ENCODE data around the gene OR6Q1. TPM values are rescaled to one million over a fixed set of nuclear protein-coding genes. Genes with fewer than 3 reads are reported as not detected.

OR6Q1 gene
- total RNA-seq, 3 donors from 2014 or later, result not detected

DNA sequence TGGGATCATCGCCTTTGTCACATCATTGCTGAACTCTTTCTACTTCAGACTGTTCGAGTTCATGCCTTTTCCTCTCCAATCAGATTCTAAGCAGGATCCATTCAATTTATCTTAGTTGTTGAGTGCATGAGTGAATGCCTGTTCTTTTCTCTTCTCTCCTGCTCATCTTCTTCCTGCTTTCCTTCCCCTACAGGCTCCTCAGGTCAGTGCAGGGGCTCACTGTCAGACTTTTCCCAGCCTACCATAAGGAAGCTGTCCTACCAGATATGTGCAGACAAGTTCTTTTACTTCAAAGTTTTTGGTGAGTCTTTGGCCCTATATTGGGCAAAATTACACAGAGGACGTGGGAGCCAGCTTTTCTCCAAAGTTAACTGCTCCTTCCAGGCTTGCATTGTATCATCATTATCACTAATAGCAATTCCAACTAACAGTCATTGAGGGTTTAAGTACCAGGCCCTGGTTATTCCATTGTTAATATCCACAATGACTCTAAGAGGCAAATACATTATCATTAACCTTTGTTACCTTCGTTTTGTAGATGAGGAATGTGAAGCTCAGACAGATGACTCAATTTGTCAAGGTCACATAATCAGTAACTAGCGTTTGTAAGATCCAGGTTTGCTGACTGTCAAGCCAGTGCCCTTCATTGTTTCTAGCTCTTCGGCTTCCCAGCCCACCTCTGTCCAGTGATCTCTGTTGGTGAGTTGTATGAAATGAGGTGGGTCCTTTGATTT, 30.4 kb downstream of the OR6Q1 start:
- intact Hi-C loops (cut with DNase I; ENCODE audit: low total_unique reads), result no loop called here
- Histone ChIP-seq H3K9me3 (no peaks in the 10 kb centered on the region), H3K27me3 (no peaks in the 10 kb centered on the region), H3K27ac (no peak overlapping the region), H3K4me1 (no peaks in the 10 kb centered on the region), H3K4me3 (no peak overlapping the region), H3K36me3 (no peaks in the 10 kb centered on the region)
- TF ChIP-seq, protein P1, sequence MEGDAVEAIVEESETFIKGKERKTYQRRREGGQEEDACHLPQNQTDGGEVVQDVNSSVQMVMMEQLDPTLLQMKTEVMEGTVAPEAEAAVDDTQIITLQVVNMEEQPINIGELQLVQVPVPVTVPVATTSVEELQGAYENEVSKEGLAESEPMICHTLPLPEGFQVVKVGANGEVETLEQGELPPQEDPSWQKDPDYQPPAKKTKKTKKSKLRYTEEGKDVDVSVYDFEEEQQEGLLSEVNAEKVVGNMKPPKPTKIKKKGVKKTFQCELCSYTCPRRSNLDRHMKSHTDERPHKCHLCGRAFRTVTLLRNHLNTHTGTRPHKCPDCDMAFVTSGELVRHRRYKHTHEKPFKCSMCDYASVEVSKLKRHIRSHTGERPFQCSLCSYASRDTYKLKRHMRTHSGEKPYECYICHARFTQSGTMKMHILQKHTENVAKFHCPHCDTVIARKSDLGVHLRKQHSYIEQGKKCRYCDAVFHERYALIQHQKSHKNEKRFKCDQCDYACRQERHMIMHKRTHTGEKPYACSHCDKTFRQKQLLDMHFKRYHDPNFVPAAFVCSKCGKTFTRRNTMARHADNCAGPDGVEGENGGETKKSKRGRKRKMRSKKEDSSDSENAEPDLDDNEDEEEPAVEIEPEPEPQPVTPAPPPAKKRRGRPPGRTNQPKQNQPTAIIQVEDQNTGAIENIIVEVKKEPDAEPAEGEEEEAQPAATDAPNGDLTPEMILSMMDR (IDR thresholded peaks at IDR 0.05), result no peak
- TF ChIP-seq POLR2AphosphoS5 (IDR thresholded peaks at IDR 0.05) (no peak), POLR2A (IDR thresholded peaks at IDR 0.05) (no peak)
- no peak for DNase-seq (ENCODE audit: low spot score in 2 of 2)

DNA sequence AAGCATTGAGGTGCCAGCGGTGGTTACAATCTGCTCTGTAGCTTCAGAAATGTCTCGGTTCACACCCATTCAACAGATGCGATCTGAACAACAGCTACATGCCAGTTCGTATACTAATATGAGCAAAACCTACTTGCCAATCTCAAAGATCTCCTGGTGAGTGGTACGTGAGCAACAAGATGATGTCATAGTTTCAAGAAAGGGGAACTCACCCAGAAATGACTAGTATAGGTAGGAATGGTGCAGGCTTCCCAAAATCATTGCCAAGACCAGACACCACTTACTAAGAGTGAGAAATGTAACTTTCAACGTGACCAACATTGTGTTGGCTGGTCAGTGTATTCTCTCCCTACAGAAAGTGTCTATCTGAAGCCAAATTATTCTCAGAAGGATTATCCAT, 31.1 kb downstream of the OR6Q1 start:
- TF ChIP-seq POLR2AphosphoS5 (IDR thresholded peaks at IDR 0.05), result no peak
- no peak for TF ChIP-seq POLR2A (IDR thresholded peaks at IDR 0.05)
- TF ChIP-seq, protein P1 (IDR thresholded peaks at IDR 0.05), result no peak
- Histone ChIP-seq H3K27me3 (no peaks in the 10 kb centered on the region), H3K27ac (no peak overlapping the region), H3K4me1 (no peaks in the 10 kb centered on the region), H3K9me3 (no peaks in the 10 kb centered on the region), H3K36me3 (no peaks in the 10 kb centered on the region), H3K4me3 (no peak overlapping the region)
- DNase-seq (ENCODE audit: low spot score in 2 of 2), result no peak
- intact Hi-C loops (cut with DNase I; ENCODE audit: low total_unique reads), result no loop called here

DNA sequence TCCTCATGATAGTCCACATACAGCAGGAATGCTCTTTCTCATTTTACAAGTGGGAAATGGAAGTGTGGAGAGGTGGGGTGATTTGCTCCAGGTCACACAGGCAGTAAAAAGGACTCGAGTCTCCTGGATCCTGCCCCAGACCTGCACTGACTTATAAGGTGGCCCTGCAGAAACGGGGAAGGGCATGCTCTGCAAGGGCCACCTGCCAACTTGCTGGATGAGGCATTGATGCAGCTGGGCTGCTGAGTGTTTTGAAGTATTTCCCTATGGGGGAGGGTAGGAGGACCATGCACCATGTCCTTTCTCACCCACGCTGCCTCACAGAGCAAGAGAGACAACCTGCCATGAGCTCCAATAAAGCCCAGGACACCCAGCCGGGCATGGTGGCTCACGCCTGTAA, 36.9 kb downstream of the OR6Q1 start:
- no peak for DNase-seq (ENCODE audit: low spot score in 2 of 2)
- Histone ChIP-seq H3K27me3 (no peaks in the 10 kb centered on the region), H3K9me3 (no peaks in the 10 kb centered on the region), H3K4me3 (no peak overlapping the region), H3K4me1 (no peaks in the 10 kb centered on the region), H3K36me3 (no peaks in the 10 kb centered on the region), H3K27ac (no peak overlapping the region)
- intact Hi-C loops (cut with DNase I; ENCODE audit: low total_unique reads), result no loop called here
- TF ChIP-seq, protein P1 (IDR thresholded peaks at IDR 0.05), result no peak
- TF ChIP-seq POLR2A (IDR thresholded peaks at IDR 0.05), result no peak
- no peak for TF ChIP-seq POLR2AphosphoS5 (IDR thresholded peaks at IDR 0.05)

DNA sequence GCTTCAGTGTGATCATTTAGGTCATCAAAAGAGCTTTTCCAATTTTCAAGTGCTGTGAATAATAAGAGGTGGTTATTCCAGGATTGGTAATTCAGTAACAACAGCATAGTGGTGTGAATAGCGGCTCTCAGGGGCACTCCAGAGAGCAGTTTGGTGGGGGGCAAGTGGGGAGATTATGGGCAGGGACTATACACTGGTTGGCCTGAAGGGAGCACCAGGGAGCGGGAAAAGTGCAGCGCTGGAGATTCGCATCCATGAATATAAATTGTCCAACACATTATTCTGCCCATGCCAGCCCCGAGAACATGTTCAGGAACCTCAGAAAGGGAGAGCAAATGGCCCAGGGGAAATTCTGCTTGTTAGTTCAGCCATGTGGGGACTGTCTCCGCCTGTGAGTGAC, 37.9 kb downstream of the OR6Q1 start:
- H3K27me3 ChIP-seq, result no peaks in the 10 kb centered on the region
- intact Hi-C loops (cut with DNase I; ENCODE audit: low total_unique reads), result no loop called here
- no peak overlapping the region for H3K4me3 ChIP-seq
- no peaks in the 10 kb centered on the region for H3K9me3 ChIP-seq
- H3K36me3 ChIP-seq, result no peaks in the 10 kb centered on the region
- no peaks in the 10 kb centered on the region for H3K4me1 ChIP-seq
- TF ChIP-seq, protein P1 (IDR thresholded peaks at IDR 0.05), result no peak
- TF ChIP-seq POLR2AphosphoS5 (IDR thresholded peaks at IDR 0.05), result no peak
- no peak for TF ChIP-seq POLR2A (IDR thresholded peaks at IDR 0.05)
- no peak overlapping the region for H3K27ac ChIP-seq
- DNase-seq (ENCODE audit: low spot score in 2 of 2), result no peak

DNA sequence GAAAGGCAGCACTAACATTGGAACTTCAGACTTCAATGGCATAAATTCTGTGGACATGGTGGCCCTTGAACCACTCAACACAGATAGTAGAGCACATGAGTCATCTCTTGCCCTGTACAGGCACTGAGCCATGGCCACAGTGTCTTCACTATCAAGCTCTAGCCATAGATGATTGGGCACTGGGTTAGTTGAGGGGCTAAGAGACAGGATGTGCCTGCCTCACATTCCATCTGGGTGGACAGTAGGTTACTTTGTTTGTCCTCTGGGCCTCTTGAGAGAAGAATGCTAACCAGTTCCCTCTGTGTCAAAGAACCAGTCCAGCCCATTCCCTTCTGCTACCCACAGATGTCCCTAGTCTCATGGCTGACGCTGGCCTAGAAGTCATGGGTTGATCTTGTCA, 39.8 kb downstream of the OR6Q1 start:
- no peak overlapping the region for H3K4me3 ChIP-seq
- H3K27ac ChIP-seq, result no peak overlapping the region
- no peaks in the 10 kb centered on the region for H3K9me3 ChIP-seq
- H3K27me3 ChIP-seq, result no peaks in the 10 kb centered on the region
- H3K36me3 ChIP-seq, result no peaks in the 10 kb centered on the region
- TF ChIP-seq, protein P1 (IDR thresholded peaks at IDR 0.05), result no peak
- TF ChIP-seq POLR2AphosphoS5 (IDR thresholded peaks at IDR 0.05) (no peak), POLR2A (IDR thresholded peaks at IDR 0.05) (no peak)
- intact Hi-C loops (cut with DNase I; ENCODE audit: low total_unique reads), result no loop called here
- DNase-seq (ENCODE audit: low spot score in 2 of 2), result no peak
- no peaks in the 10 kb centered on the region for H3K4me1 ChIP-seq

All from breast epithelium (tissue), 4 donors.